NCI-H146 treated with DMSO at 0.1 percent for 48 hours (cell line): ENCODE results near the gene SGF29.
"Not testable (repeated sequence)": the region's sequence is repeated elsewhere in the genome, so short reads cannot be mapped to it uniquely, and the experiment has no call there.

Experiments
- DNase-seq: peaks from one replicate; lab custom pipeline; 2025; ENCODE audit not compliant: unreplicated experiment; lab: John Stamatoyannopoulos, UW

Gene SGF29

GRCh38 chr16:28563218-28563617 lies 9.5 kb downstream of the SGF29 start:
- no peak for DNase-seq

- DNase-seq: not testable (repeated sequence)
Observed at GRCh38 chr16:28566233-28566925, 12.7 kb downstream of the SGF29 start.

DNA sequence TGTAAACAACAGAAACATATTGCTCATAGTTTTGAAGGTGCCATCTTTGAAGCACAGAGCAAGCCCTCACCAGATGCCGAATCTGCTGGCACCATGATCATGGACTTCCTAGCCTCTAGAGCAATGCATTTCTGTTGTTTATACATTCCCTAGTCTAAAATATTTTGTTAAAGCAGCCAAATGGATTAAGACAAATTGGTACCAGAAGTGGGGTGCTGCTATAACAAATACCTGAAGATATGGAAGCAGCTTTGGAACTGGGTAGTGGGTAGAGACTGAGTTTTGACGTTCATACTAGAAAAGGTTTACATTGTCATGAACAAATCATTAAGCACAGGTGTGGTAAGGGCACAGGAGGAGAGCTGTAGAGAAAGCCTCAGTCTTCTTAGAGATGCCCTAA lies 13.6 kb downstream of the SGF29 start:
- no peak for DNase-seq

GRCh38 chr16:28569021-28569420 lies 15.3 kb downstream of the SGF29 start:
- DNase-seq: no peak

- DNase-seq: no peak
Observed at GRCh38 chr16:28569968-28570752, 16.4 kb downstream of the SGF29 start.

GRCh38 chr16:28572696-28573510 lies 19.2 kb downstream of the SGF29 start:
- no peak for DNase-seq

DNA sequence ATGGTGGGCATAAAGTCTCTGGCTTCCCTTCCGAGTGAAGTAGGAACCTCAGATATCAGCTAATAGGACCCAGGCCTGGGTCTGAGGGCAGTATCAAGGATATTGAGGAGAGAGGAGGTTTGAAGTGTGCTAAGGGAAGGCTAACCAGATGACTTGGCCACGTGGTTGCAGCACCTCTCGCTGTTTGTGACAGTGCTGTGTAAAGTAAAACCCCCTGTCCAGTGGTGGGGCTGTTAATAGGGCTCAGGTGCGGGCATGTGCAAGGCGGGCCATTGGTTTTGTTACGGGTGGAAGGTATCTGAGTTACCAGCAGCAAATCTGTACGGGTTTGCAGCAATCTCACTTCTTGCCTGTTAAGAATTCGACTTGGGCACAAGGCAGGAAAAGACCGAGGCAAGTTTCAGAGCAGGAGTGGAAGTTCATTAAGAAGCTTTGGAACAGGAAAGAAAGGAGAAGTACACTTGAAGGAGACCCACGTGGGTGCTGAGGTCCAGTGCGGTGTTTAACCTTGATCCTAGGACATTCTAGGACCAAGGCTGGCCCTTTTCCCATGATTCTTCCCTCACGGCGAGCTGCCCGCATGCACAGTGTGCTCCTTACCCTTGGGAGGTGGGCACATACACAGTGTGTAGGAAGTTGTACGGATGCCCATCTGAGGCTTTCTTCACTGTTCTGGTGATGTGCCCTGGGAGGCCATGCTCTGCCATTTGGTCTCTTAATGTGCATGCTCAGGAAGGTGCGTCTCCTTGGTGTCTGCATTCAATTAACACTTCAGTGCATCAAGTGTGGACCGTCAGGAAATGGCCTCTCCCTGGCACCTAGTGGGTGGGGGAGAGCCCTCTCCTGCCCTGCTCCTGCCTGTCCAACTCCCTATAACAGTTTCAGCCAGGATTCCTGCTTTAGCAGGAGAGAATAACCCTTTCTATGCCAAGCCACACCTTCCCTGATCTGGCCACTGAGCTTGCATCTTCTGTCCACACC lies 20.3 kb downstream of the SGF29 start:
- DNase-seq: no peak

GRCh38 chr16:28574925-28575324 lies 21.2 kb downstream of the SGF29 start:
- DNase-seq: no peak

DNA sequence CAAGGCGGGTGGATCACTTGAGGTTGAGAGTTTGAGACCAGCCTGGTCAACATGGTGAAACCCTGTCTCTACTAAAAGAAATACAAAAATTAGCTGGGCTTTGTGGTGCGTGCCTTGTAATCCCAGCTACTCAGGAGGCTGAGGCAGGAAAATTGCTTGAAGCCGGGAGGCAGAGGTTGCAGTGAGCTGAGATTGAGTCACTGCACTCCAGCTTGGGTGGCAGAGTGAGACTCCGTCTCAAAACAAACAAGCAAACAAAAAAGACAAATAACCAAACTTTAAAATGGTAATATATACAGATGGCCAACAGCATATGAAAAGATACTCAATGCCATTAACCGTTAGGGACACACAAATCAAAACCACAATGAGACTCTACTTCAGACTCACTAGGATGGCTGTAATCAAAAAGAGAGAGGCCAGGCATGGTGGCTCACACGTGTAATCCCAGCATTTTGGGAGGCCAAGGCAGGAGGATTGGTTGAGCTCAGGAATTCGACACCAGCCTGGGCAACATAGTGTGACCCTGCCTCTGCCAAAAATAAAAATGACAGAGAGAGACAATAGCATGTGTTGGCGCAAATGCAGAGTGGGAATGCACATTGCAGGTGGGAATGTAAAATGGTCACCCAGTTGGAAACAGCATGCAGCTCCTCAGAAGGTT lies 21.9 kb downstream of the SGF29 start:
- DNase-seq: no peak

DNA sequence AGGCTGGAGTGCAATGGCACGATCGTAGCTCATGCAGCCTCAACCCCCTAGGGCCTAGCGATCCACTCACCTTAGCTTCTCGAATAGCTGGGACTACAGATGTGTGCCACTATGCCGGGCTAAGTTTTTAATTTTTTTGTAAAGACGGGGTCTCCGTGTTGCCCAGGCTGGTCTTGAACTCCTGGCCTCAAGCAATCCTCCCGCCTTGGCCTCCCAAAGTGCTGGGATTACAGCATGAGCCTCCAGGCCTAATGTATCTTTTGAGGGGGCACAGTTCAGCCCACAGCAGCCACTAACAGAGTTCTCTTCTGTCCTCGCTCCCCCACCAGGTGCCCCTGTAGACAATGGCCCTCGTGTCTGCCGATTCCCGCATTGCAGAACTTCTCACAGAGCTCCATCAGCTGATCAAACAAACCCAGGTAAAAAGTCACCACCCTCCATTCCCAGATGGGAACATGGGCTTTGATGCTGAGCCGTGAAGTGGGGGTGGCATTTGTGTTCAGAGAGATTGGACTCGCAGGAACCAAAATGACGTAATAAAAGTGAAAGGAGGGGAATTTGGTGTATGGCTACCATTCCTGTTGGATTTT lies 27.1 kb downstream of the SGF29 start:
- DNase-seq: no peak

DNA sequence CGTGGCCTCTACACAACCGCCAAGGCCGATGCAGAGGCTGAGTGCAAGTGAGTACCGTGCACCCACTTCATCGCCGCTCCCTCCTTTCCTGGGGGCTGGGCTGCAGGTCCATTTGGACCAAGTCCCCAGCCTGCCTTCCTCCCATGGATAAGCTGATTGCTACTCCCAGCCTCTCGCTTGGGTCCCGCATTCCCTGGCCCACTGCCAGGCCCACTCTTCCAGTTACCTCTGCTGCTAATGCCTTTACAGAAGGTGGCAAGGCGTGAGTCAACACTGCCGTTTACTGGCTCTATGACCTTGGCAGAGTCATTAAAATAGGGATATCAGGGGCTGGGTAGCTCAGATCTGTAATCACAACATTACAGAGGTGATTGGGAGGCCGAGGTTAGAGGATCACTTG lies 32.0 kb downstream of the SGF29 start:
- DNase-seq: no peak

DNA sequence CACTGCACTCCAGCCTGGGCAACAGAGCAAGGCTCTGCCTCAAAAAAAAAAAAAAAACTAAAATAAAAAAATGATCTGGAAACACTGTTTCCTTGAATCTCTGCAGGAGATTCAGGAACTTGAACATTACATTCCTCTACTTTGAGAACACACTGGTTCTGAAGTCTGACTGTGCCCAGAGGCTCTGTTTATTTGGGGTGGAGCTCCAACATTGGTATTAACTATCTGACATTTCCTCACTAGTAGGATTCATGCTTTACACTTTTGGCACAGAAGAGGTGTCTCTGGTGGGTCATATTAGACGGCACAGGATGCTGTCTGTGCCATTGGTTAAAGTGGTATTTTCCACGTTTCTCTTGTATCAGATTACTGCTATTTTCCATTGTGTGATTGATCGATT lies 32.7 kb downstream of the SGF29 start:
- no peak for DNase-seq

- no peak for DNase-seq
Observed at GRCh38 chr16:28587386-28587785, 33.7 kb downstream of the SGF29 start.

DNA sequence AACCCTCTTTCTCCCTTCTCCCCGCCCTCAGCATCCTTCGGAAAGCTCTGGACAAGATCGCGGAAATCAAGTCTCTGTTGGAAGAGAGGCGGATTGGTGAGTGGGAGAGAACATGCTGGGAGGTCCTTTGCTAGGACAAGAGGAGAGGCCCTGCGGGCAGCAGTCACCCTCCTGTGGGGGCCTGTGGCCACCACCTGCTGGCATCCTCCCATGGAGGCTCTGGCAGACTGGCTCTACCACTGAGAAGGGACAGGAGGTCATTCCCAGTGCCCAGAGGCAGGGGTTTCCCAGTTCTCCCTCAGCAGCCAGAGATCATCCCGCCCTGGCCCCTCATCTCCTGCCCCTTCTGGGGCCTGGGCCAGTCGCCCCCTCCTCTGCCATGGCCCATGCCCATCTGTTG lies 35.3 kb downstream of the SGF29 start:
- DNase-seq: no peak

GRCh38 chr16:28589930-28590329 lies 36.2 kb downstream of the SGF29 start:
- no peak for DNase-seq

DNA sequence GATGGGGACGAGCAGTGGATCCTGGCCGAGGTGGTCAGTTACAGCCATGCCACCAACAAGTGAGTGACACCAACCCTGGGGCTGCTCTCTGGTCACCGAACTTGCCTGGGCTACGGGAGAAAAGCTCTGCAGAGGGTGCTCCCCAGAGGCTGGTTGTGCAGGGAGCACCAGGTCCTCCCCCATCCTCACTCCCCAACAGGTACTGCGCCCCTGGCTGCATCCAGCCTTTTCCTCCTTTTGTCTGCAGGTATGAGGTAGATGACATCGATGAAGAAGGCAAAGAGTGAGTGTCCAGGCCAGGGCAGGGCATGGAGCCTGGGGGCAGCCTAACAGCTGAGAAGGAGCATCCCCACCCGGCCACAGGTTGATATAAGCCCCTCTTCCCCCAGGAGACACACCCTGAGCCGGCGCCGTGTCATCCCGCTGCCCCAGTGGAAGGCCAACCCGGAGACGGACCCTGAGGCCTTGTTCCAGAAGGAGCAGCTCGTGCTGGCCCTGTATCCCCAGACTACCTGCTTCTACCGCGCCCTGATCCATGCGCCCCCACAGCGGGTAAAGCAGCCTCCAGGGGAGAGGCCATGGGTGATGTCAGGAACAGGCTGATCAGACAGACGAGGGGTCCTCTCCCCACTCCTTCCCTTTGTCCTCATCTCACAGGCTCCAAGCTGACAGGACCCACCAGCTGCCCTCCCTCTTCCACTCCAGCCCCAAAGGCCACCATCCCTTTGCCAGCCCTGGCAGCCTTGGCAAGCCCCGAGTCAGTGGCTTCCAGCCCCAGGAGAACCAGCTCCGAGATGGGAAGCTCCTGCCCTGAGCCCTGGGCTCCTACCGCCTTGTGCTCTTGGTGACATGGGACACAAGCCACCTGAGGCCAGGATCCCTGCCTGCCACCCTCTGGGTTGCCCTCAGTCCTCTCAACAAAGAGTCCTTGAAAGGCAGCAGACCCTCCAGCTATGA lies 36.9 kb downstream of the SGF29 start:
- no peak for DNase-seq

- DNase-seq: no peak
Observed at GRCh38 chr16:28591355-28591754, 37.6 kb downstream of the SGF29 start.

DNA sequence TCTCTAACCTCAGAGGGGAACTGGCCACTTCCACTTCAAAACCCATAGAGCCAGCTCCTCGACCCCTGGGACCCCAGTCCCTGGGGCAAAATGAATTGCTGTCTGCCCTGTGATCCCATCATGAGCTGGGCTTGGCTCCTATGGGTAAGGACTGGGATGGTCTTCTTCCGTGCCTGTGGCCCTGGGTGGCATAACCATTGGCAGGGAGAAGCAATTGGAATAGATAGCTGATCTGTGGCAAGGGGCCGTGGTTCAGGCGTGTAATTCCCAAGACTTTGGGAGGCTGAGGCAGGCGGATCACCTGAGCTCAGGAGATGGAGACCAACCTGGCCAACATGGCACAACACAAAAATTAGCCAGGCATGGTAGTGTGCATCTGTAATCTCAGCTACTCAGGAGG lies 38.8 kb downstream of the SGF29 start:
- no peak for DNase-seq
